GM23338 (cell line): Measurements from ENCODE around the gene DLG4. TPM values are rescaled to one million over a fixed set of nuclear protein-coding genes. Genes with fewer than 3 reads are reported as not detected.

ENCODE experiments used
- ATAC-seq: fragments of 200-7000 bp; cut with Tn5 transposase; 3 replicates; pipeline ENCODE4 v1.9.1; 2020
- DNase-seq: peaks from one replicate; pipeline ENCODE4 v3.0.0-alpha.2; 2015; ENCODE audit warnings: low spot score
- H2AFZ ChIP-seq: fragments of 200-600 bp; sonication (generic); 2 replicates; pipeline ENCODE4 v1.8.0; 2016; ENCODE audit warnings: antibody characterized with exemption, mild to moderate bottlenecking, moderate library complexity
- H3F3A ChIP-seq: fragments of 200-600 bp; sonication (generic); replicated peaks from 2 replicates; pipeline ENCODE4 v1.8.0; 2017; ENCODE audit warnings: antibody characterized with exemption, mixed run types, low read depth
- H3K27ac ChIP-seq: fragments of 200-600 bp; sonication (generic); 2 replicates; pipeline ENCODE4 v1.6.1; 2016; ENCODE audit warnings: low read depth
- H3K27me3 ChIP-seq: fragments of 200-600 bp; sonication (generic); 2 replicates; pipeline ENCODE4 v1.8.0; 2016; ENCODE audit warnings: mild to moderate bottlenecking, mixed run types, moderate library complexity; ENCODE audit not compliant: insufficient read depth
- H3K36me3 ChIP-seq: fragments of 200-600 bp; sonication (generic); 2 replicates; pipeline ENCODE4 v1.8.0; 2016; ENCODE audit warnings: mild to moderate bottlenecking; ENCODE audit not compliant: insufficient read depth
- H3K4me1 ChIP-seq: fragments of 200-600 bp; sonication (generic); 2 replicates; pipeline ENCODE4 v1.8.0; 2016; ENCODE audit warnings: mild to moderate bottlenecking, moderate library complexity; ENCODE audit not compliant: insufficient read depth
- H3K4me2 ChIP-seq: fragments of 200-600 bp; sonication (generic); 2 replicates; pipeline ENCODE4 v1.7.1; 2017; ENCODE audit warnings: mixed run types
- H3K4me3 ChIP-seq: fragments of 200-600 bp; sonication (generic); 2 replicates; pipeline ENCODE4 v1.6.1; 2016; ENCODE audit warnings: mixed run types
- H3K79me2 ChIP-seq: fragments of 200-600 bp; sonication (generic); replicated peaks from 2 replicates; pipeline ENCODE4 v1.8.0; 2017; ENCODE audit warnings: mild to moderate bottlenecking; ENCODE audit not compliant: insufficient read depth
- H3K9me2 ChIP-seq: fragments of 200-600 bp; sonication (generic); 2 replicates; pipeline ENCODE4 v1.8.0; 2017; ENCODE audit not compliant: insufficient read depth
- H4K20me1 ChIP-seq: fragments of 200-600 bp; sonication (generic); replicated peaks from 2 replicates; pipeline ENCODE4 v1.8.0; 2017; ENCODE audit warnings: mild to moderate bottlenecking; ENCODE audit not compliant: insufficient read depth
- H3K27ac Mint-ChIP-seq: 2 replicates; pipeline ENCODE4 v1.8.0; 2020; ENCODE audit warnings: inconsistent platforms, mild to moderate bottlenecking, moderate library complexity, mixed read lengths
- H3K27me3 Mint-ChIP-seq: 3 replicates; pipeline ENCODE4 v1.8.0; 2022; ENCODE audit warnings: low read depth, mild to moderate bottlenecking, moderate library complexity, mixed read lengths, inconsistent platforms; ENCODE audit not compliant: insufficient read depth, poor library complexity
- H3K36me3 Mint-ChIP-seq: 3 replicates; pipeline ENCODE4 v1.8.0; 2021; ENCODE audit warnings: low read depth, mild to moderate bottlenecking, inconsistent platforms, moderate library complexity, mixed read lengths
- H3K4me1 Mint-ChIP-seq: 3 replicates; pipeline ENCODE4 v1.8.0; 2020; ENCODE audit warnings: mild to moderate bottlenecking, inconsistent platforms, mixed read lengths
- H3K4me3 Mint-ChIP-seq: 3 replicates; pipeline ENCODE4 v1.8.0; 2021; ENCODE audit warnings: moderate library complexity, mild to moderate bottlenecking, inconsistent platforms, mixed read lengths
- H3K9me3 Mint-ChIP-seq: 3 replicates; pipeline ENCODE4 v1.8.0; 2020; ENCODE audit warnings: moderate library complexity, mild to moderate bottlenecking, inconsistent platforms, mixed read lengths
- CREB1 ChIP-seq: fragments of 250-450 bp; sonication (Bioruptor Pico); IDR thresholded peaks from 2 replicates; pipeline ENCODE4 v1.5.0; 2020; ENCODE audit warnings: low read depth, mild to moderate bottlenecking, moderate library complexity
- ETS1 ChIP-seq: IDR thresholded peaks from 2 replicates; pipeline ENCODE4 v1.6.1; 2016; ENCODE audit warnings: antibody characterized with exemption
- EZH2phosphoT487 ChIP-seq: fragments of 200-600 bp; sonication (generic); IDR thresholded peaks from one replicate; pipeline ENCODE4 v1.8.1; 2018; ENCODE audit warnings: antibody characterized with exemption; ENCODE audit not compliant: unreplicated experiment
- REST ChIP-seq: IDR thresholded peaks from one replicate; pipeline ENCODE4 v1.6.1; 2018; ENCODE audit warnings: antibody characterized with exemption; ENCODE audit not compliant: unreplicated experiment
- STAT1 ChIP-seq: IDR thresholded peaks from one replicate; pipeline ENCODE4 v1.6.1; 2016; ENCODE audit warnings: antibody characterized with exemption; ENCODE audit not compliant: unreplicated experiment
- ZNF114 ChIP-seq: fragments of 250-450 bp; sonication (Bioruptor Pico); IDR thresholded peaks from 2 replicates; pipeline ENCODE4 v1.5.0; 2020; ENCODE audit warnings: mild to moderate bottlenecking, moderate library complexity
- ZNF331 ChIP-seq: fragments of 250-450 bp; sonication (Bioruptor Pico); IDR thresholded peaks from 2 replicates; pipeline ENCODE4 v1.5.0; 2020; ENCODE audit warnings: low read depth, mild to moderate bottlenecking, moderate library complexity
- ZNF462 ChIP-seq: fragments of 250-450 bp; sonication (Bioruptor Pico); IDR thresholded peaks from 2 replicates; pipeline ENCODE4 v1.5.0; 2020; ENCODE audit warnings: mild to moderate bottlenecking, moderate library complexity
- polyA plus RNA-seq: library from polyadenylated mRNA; unstranded; fragments of >200 nt; fragmentation: Nextera tagmentation; extraction: Ambion mirVana; gene quantifications from 2 replicates; pipeline ENCODE4 v1.2.1, GENCODE V29; 2016
- total RNA-seq: library from RNA; depleted of rRNA; stranded (reverse); fragments of >200 nt; shearing (Covaris generic); gene quantifications from 2 replicates; pipeline ENCODE4 v1.2.3, GENCODE V29; 2014
- TF ChIP-seq, protein P1 (sequence below), 2 experiments: fragments of 200-600 bp in 1 of 2; sonication (generic) in 1 of 2; conservative IDR thresholded peaks; 2 replicates each; pipeline versions ENCODE4 v1.5.1 to v1.6.1; 2016 to 2017; ENCODE audit warnings: antibody characterized with exemption in 2 of 2, low read depth in 2 of 2, mild to moderate bottlenecking in 2 of 2, moderate library complexity in 1 of 2

The DLG4 gene
- total and polyA plus RNA-seq, 2 experiments from 2014 or later, result 11.1 to 31.0 TPM

DNA sequence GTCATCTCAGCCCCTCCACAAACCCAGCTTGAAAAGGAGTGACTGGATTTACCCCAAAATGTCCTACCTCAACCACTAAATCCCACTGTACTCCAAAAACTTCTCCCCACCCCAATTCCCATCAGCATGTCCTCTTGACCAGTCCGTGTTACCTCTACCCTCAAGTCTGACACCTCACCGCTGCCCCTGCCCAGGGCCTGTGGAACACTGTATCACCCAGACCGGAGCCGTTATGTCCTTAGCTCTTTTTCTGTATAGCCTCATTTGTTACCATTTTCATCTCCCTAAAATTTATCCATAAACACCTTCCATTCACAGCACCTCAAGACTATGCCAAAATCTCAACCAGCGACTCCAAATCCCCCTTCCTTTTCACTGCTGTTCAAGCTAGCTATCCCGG, 17.2 kb upstream of the DLG4 start:
- Mint-ChIP-seq H3K27ac (peak overlapping the region; percentile 45), H3K4me3 (peak overlapping the region; percentile 87), H3K4me1 (peaks cover 46% of the 10 kb centered on the region), H3K36me3 (peaks cover 55% of the 10 kb centered on the region), H3K27me3 (peaks cover 23% of the 10 kb centered on the region), H3K9me3 (peaks cover 3% of the 10 kb centered on the region)
- no peaks in the 10 kb centered on the region for H3K9me2 ChIP-seq
- DNase-seq, result no peak
- peaks cover 28% of the 10 kb centered on the region for H3K4me1 ChIP-seq
- H4K20me1 ChIP-seq, result peaks cover 26% of the 10 kb centered on the region
- H3K4me2 ChIP-seq, result peak overlapping the region; percentile 82
- H3F3A ChIP-seq, result peaks cover 37% of the 10 kb centered on the region
- H2AFZ ChIP-seq, result no peak overlapping the region
- H3K36me3 ChIP-seq, result peaks cover 17% of the 10 kb centered on the region
- peaks cover 67% of the 10 kb centered on the region for H3K79me2 ChIP-seq
- no peak for ATAC-seq
- peak overlapping the region; percentile 99; the same call in 1 of the 2 replicates for H3K4me3 ChIP-seq
- H3K27me3 ChIP-seq, result no peaks in the 10 kb centered on the region
- TF ChIP-seq ZNF114 (no peak), ZNF462 (CRISPR knock-in tag) (no peak), CREB1 (CRISPR knock-in tag) (no peak), ETS1 (no peak), EZH2phosphoT487 (no peak), ZNF331 (CRISPR knock-in tag) (no peak), REST (no peak), STAT1 (no peak)
- TF ChIP-seq, protein P1, sequence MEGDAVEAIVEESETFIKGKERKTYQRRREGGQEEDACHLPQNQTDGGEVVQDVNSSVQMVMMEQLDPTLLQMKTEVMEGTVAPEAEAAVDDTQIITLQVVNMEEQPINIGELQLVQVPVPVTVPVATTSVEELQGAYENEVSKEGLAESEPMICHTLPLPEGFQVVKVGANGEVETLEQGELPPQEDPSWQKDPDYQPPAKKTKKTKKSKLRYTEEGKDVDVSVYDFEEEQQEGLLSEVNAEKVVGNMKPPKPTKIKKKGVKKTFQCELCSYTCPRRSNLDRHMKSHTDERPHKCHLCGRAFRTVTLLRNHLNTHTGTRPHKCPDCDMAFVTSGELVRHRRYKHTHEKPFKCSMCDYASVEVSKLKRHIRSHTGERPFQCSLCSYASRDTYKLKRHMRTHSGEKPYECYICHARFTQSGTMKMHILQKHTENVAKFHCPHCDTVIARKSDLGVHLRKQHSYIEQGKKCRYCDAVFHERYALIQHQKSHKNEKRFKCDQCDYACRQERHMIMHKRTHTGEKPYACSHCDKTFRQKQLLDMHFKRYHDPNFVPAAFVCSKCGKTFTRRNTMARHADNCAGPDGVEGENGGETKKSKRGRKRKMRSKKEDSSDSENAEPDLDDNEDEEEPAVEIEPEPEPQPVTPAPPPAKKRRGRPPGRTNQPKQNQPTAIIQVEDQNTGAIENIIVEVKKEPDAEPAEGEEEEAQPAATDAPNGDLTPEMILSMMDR (conservative IDR thresholded peaks at IDR 0.05; ENCODE audit: low read depth in 2 of 2), result no peak
- peak overlapping the region; percentile 88 for H3K27ac ChIP-seq
